Aorta (tissue), 5 donors: ENCODE data around the gene CNTLN. TPM values are rescaled to one million over a fixed set of nuclear protein-coding genes. Genes with fewer than 3 reads are reported as not detected.
A peak's percentile ranks its signal among the peaks of the same experiment; 100 is the strongest.

Experiments used
- ATAC-seq: fragments of 200-7000 bp; cut with Tn5 transposase; one replicate; pipeline ENCODE4 v1.9.1; 2022; ENCODE audit warnings: moderate library complexity; ENCODE audit not compliant: low FRiP score
- DNase-seq, 2 donors: peaks; one replicate each; pipeline ENCODE4 v3.0.0-alpha.2; 2020
- H3K27ac ChIP-seq, 2 donors: one replicate each; pipeline ENCODE4 v1.5.1; 2013; ENCODE audit warnings: low read length in 2 of 2, mild to moderate bottlenecking in 2 of 2, moderate library complexity in 2 of 2, control low read depth in 1 of 2, inconsistent platforms in 1 of 2, low read depth in 1 of 2
- H3K27me3 ChIP-seq, 2 donors: one replicate each; pipeline ENCODE4 v1.6.1; 2013; ENCODE audit warnings: control low read depth in 1 of 2, low read length in 1 of 2, mild to moderate bottlenecking in 1 of 2, moderate library complexity in 1 of 2; ENCODE audit not compliant: insufficient read depth in 2 of 2, control insufficient read depth in 1 of 2
- H3K36me3 ChIP-seq, 2 donors: one replicate each; pipeline ENCODE4 v1.6.1; 2013; ENCODE audit warnings: control low read depth in 1 of 2, low read length in 1 of 2, mild to moderate bottlenecking in 1 of 2; ENCODE audit not compliant: insufficient read depth in 2 of 2, control insufficient read depth in 1 of 2
- H3K4me1 ChIP-seq, 2 donors: one replicate each; pipeline ENCODE4 v1.6.1; 2013; ENCODE audit warnings: low read length in 2 of 2, control low read depth in 1 of 2, mild to moderate bottlenecking in 1 of 2, moderate library complexity in 1 of 2; ENCODE audit not compliant: insufficient read depth in 2 of 2, control insufficient read depth in 1 of 2
- H3K4me3 ChIP-seq, 2 donors: one replicate each; pipeline ENCODE4 v1.5.1; 2013; ENCODE audit warnings: low read length in 2 of 2, control low read depth in 1 of 2, mild to moderate bottlenecking in 1 of 2
- H3K9me3 ChIP-seq: one replicate; pipeline ENCODE4 v1.6.1; 2013; ENCODE audit warnings: mild to moderate bottlenecking, low read length; ENCODE audit not compliant: control insufficient read depth
- WGBS, 2 donors: extraction: QIAGEN DNeasy Blood & Tissue Kit; methylation state at CpG; one replicate each; pipeline ENCODE4 v1.1.7; 2013; 5-methylcytosine and 5-hydroxymethylcytosine counted together
- intact Hi-C, 2 donors: fragments of 100-400 bp; cut with DNase I; formaldehyde crosslinking; loops; one replicate each; pipeline versions ENCODE4 v1.14.2 to v1.15.0; 2022
- polyA plus RNA-seq, 2 donors: library from polyadenylated mRNA; stranded (reverse); fragments of 200-250 nt; gene quantifications; one replicate each; pipeline ENCODE4 v1.2.3, GENCODE V29; 2013
- total RNA-seq, 2 donors: library from RNA; stranded (reverse); fragmentation: NEBNext Ultra II Directional; extraction: Animal tissue kit (Norgen Biotek cat#: 25700); gene quantifications; one replicate each; pipeline ENCODE4 v1.2.1, GENCODE V29; 2021
- donor health status: healthy with polysubstance abuse.
- donor health status: Bipolar disorder and iron deficiency.
- donor health status: DM: no; HTN: no; CAD: no.
- donor health status: DM: no; HTN: no; CAD: no.
- donor health status: DM: yes; HTN: yes; CAD: no.

Gene CNTLN
- total and polyA plus RNA-seq, 4 donors = 2.6 to 17.0 (median 8.6) TPM

- Histone ChIP-seq H3K27ac (no peak overlapping the region), H3K36me3 (no peaks in the 10 kb centered on the region), H3K4me1 (no peaks in the 10 kb centered on the region), H3K27me3 (no peaks in the 10 kb centered on the region), H3K9me3 (no peaks in the 10 kb centered on the region), H3K4me3 (no peak overlapping the region)
- DNase-seq = no peak
- ATAC-seq = no peak
- intact Hi-C loops = no loop called here
- 79 to 88% methylated on average over 4 of the region's 4 CpGs for WGBS, 2 donors
Observed at GRCh38 chr9:17130291-17130690, 4.5 kb upstream of the CNTLN start.

- Histone ChIP-seq H3K27ac (no peak overlapping the region), H3K36me3 (no peaks in the 10 kb centered on the region), H3K27me3 (no peaks in the 10 kb centered on the region), H3K4me1 (no peaks in the 10 kb centered on the region), H3K4me3 (no peak overlapping the region), H3K9me3 (no peaks in the 10 kb centered on the region)
- 95 to 100% methylated on average over 2 of the region's 2 CpGs for WGBS, 2 donors
- ATAC-seq = no peak
- intact Hi-C loops = no loop called here
- no peak for DNase-seq
Observed at GRCh38 chr9:17130725-17131124, 4.1 kb upstream of the CNTLN start.

- intact Hi-C loops = no loop called here
- 57 to 61% methylated on average over 2 of the region's 2 CpGs for WGBS, 2 donors
- H3K4me3 ChIP-seq = no peak overlapping the region
- H3K9me3 ChIP-seq = no peaks in the 10 kb centered on the region
- no peak for DNase-seq
- H3K36me3 ChIP-seq = no peaks in the 10 kb centered on the region
- no peak overlapping the region for H3K27ac ChIP-seq
- no peaks in the 10 kb centered on the region for H3K27me3 ChIP-seq
- ATAC-seq = no peak
- no peaks in the 10 kb centered on the region for H3K4me1 ChIP-seq
Observed at GRCh38 chr9:17131494-17131893, 3.3 kb upstream of the CNTLN start.

- Histone ChIP-seq H3K27me3 (no peaks in the 10 kb centered on the region), H3K9me3 (no peaks in the 10 kb centered on the region), H3K4me3 (peak overlapping the region; percentile 65 to 78), H3K4me1 (no peaks in the 10 kb centered on the region), H3K27ac (peak overlapping the region in 1 of 2 donors; percentile 22), H3K36me3 (no peaks in the 10 kb centered on the region)
- DNase-seq (peak; percentile 61 to 80), ATAC-seq (peak; percentile 88)
- WGBS, 2 donors = 0% methylated on average over 36 to 44 of the region's 44 CpGs
- intact Hi-C loops = no loop called here
Observed at GRCh38 chr9:17135295-17136160, 688 bp downstream of the CNTLN start.

- intact Hi-C loops = no loop called here
- Histone ChIP-seq H3K9me3 (no peaks in the 10 kb centered on the region), H3K4me3 (no peak overlapping the region), H3K36me3 (no peaks in the 10 kb centered on the region), H3K27me3 (no peaks in the 10 kb centered on the region), H3K4me1 (no peaks in the 10 kb centered on the region), H3K27ac (no peak overlapping the region)
- ATAC-seq = no peak
- DNase-seq = no peak
Observed at GRCh38 chr9:17137566-17137965, 2.7 kb downstream of the CNTLN start.

- Histone ChIP-seq H3K4me1 (no peaks in the 10 kb centered on the region), H3K27ac (no peak overlapping the region), H3K4me3 (no peak overlapping the region), H3K36me3 (no peaks in the 10 kb centered on the region), H3K27me3 (no peaks in the 10 kb centered on the region), H3K9me3 (no peaks in the 10 kb centered on the region)
- no peak for DNase-seq
- WGBS, 2 donors = 97 to 99% methylated on average over 1 of the region's 1 CpG
- no peak for ATAC-seq
- intact Hi-C loops = no loop called here
Observed at GRCh38 chr9:17138503-17138902, 3.7 kb downstream of the CNTLN start.

- Histone ChIP-seq H3K4me3 (no peak overlapping the region), H3K4me1 (no peaks in the 10 kb centered on the region), H3K36me3 (no peaks in the 10 kb centered on the region), H3K9me3 (no peaks in the 10 kb centered on the region), H3K27ac (no peak overlapping the region), H3K27me3 (no peaks in the 10 kb centered on the region)
- ATAC-seq (no peak), DNase-seq (no peak)
- 95 to 96% methylated on average over 5 of the region's 5 CpGs for WGBS, 2 donors
- intact Hi-C loops = no loop called here
Observed at GRCh38 chr9:17140418-17140817, 5.6 kb downstream of the CNTLN start.

GRCh38 chr9:17148324-17148723 is 13.5 kb downstream of the CNTLN start:
- WGBS, 2 donors = 77 to 79% methylated on average over 3 of the region's 3 CpGs
- no peak overlapping the region for H3K4me3 ChIP-seq
- DNase-seq (no peak), ATAC-seq (no peak)
- no peak overlapping the region for H3K27ac ChIP-seq
- H3K27me3 ChIP-seq = no peaks in the 10 kb centered on the region
- H3K4me1 ChIP-seq = no peaks in the 10 kb centered on the region
- intact Hi-C loops = no loop called here
- no peaks in the 10 kb centered on the region for H3K9me3 ChIP-seq
- no peaks in the 10 kb centered on the region for H3K36me3 ChIP-seq

- intact Hi-C loops = no loop called here
- no peak for ATAC-seq
- DNase-seq = no peak
Observed at GRCh38 chr9:17159469-17159868, 24.6 kb downstream of the CNTLN start.

More at GRCh38 chr9:17159469-17159868, 24.6 kb downstream of the CNTLN start:
- 83 to 84% methylated on average over 4 of the region's 4 CpGs for WGBS, 2 donors
- Histone ChIP-seq H3K4me3 (no peak overlapping the region), H3K4me1 (no peaks in the 10 kb centered on the region), H3K27ac (no peak overlapping the region), H3K9me3 (no peaks in the 10 kb centered on the region), H3K36me3 (peaks cover 0 to 3% of the 10 kb centered on the region in 2 donors), H3K27me3 (no peaks in the 10 kb centered on the region)
